Measurements from ENCODE around the gene ZWINT.

ZWINT gene

GRCh38 chr10:56360967-56361612 lies at the start of gene ZWINT:
Gene ZWINT (minus strand): TSS chr10:56361259. CDS start chr10:56361236, 23 bp downstream.
- peak; percentile 88 to 96 (median 92) for DNase-seq

GRCh38 chr10:56383806-56384205 lies 22.7 kb upstream of the ZWINT start:
- no peak for DNase-seq

- peak in 1 of 3 experiments; percentile 9 for DNase-seq
Observed at GRCh38 chr10:56370217-56371113, 9.4 kb upstream of the ZWINT start.

- no peak for DNase-seq
Observed at GRCh38 chr10:56360583-56360966, 484 bp downstream of the ZWINT start.

GRCh38 chr10:56359837-56360236 lies 1.2 kb downstream of the ZWINT start:
- DNase-seq, result peak in 1 of 3 experiments; percentile 3

GRCh38 chr10:56357018-56357417 lies 4.0 kb downstream of the ZWINT start:
- DNase-seq, result no peak

GRCh38 chr10:56351909-56352630 lies 9.0 kb downstream of the ZWINT start:
- DNase-seq, result no peak

GRCh38 chr10:56349611-56350010 lies 11.4 kb downstream of the ZWINT start:
- peak in 1 of 3 experiments; percentile 2 for DNase-seq

- DNase-seq, result no peak
Observed at GRCh38 chr10:56348101-56348500, 13.0 kb downstream of the ZWINT start.

- DNase-seq, result no peak
Observed at GRCh38 chr10:56346845-56347415, 14.1 kb downstream of the ZWINT start.

- no peak for DNase-seq
Observed at GRCh38 chr10:56341612-56342011, 19.4 kb downstream of the ZWINT start.

GRCh38 chr10:56329961-56330360 lies 31.1 kb downstream of the ZWINT start:
- DNase-seq, result no peak

- no peak for DNase-seq
Observed at GRCh38 chr10:56327118-56327517, 33.9 kb downstream of the ZWINT start.

- no peak for DNase-seq
Observed at GRCh38 chr10:56319386-56319785, 41.7 kb downstream of the ZWINT start.

- peak in 2 of 3 experiments; percentile 18 to 75 for DNase-seq
Observed at GRCh38 chr10:56318816-56319215, 42.2 kb downstream of the ZWINT start.

- DNase-seq, result no peak
Observed at GRCh38 chr10:56317603-56318002, 43.5 kb downstream of the ZWINT start.

- no peak for DNase-seq
Observed at GRCh38 chr10:56316603-56317002, 44.5 kb downstream of the ZWINT start.

Data from NCI-H1417 (cell line).